SW 1271 (cell line): ENCODE measurements around the gene POLN.

ENCODE experiments used
- DNase-seq, 2 experiments: peaks; one replicate each; lab custom pipeline; 2025; lab: John Stamatoyannopoulos, UW

The POLN gene

GRCh38 chr4:2241410-2242353, at the start of gene POLN, which contains the start of gene HAUS3:
POLN (minus strand) TSS chr4:2242121; CDS start chr4:2229231, 12,890 bp downstream.
HAUS3 (minus strand) TSS chr4:2242121; CDS start chr4:2240946, 1,175 bp downstream.
- DNase-seq = peak; percentile 84 to 92

GRCh38 chr4:2290974-2291704, 49.2 kb upstream of the POLN start:
- no peak for DNase-seq

- no peak for DNase-seq
These were observed 48.6 kb upstream of the POLN start for GRCh38 chr4:2290488-2290887.

GRCh38 chr4:2289955-2290333, 48.0 kb upstream of the POLN start:
- DNase-seq = no peak

GRCh38 chr4:2289311-2289954, 47.5 kb upstream of the POLN start:
- no peak for DNase-seq

GRCh38 chr4:2288051-2288541, 46.2 kb upstream of the POLN start:
- DNase-seq = no peak

GRCh38 chr4:2287594-2287915, 45.6 kb upstream of the POLN start:
- DNase-seq = no peak

- DNase-seq = no peak
These were observed 45.1 kb upstream of the POLN start for GRCh38 chr4:2286904-2287593.

GRCh38 chr4:2285613-2286381, 43.9 kb upstream of the POLN start:
- no peak for DNase-seq

- no peak for DNase-seq
These were observed 43.2 kb upstream of the POLN start for GRCh38 chr4:2284934-2285612.

- no peak for DNase-seq
These were observed 42.4 kb upstream of the POLN start for GRCh38 chr4:2284161-2284933.

- no peak for DNase-seq
These were observed 41.3 kb upstream of the POLN start for GRCh38 chr4:2283199-2283711.

GRCh38 chr4:2281575-2282343, 39.8 kb upstream of the POLN start:
- DNase-seq = no peak

- no peak for DNase-seq
These were observed 38.8 kb upstream of the POLN start for GRCh38 chr4:2280531-2281300.

GRCh38 chr4:2277956-2278355, 36.0 kb upstream of the POLN start:
- DNase-seq = no peak

- DNase-seq = no peak
These were observed 34.8 kb upstream of the POLN start for GRCh38 chr4:2276581-2277325.
